HG02571 (cell line): ENCODE measurements around the gene ZNF43.
"Not testable (repeated sequence)": the region's sequence is repeated elsewhere in the genome, so short reads cannot be mapped to it uniquely, and the experiment has no call there.

Experiments
- ATAC-seq: cut with Tn5 transposase; IDR thresholded peaks from one replicate; pipeline ENCODE4 v1.9.1; 2021; ENCODE audit warnings: mild to moderate bottlenecking, moderate library complexity; ENCODE audit not compliant: unreplicated experiment

ZNF43 gene

GRCh38 chr19:21835810-21836444, at the start of gene ZNF43:
ZNF43 (minus strand) TSS chr19:21836182; CDS start chr19:21836038, 144 bp downstream.
- ATAC-seq = peak; percentile 95

- ATAC-seq = not testable (repeated sequence)
These were observed 49.5 kb upstream of the ZNF43 start for GRCh38 chr19:21885516-21885915.

GRCh38 chr19:21884786-21885185, 48.8 kb upstream of the ZNF43 start:
- ATAC-seq = not testable (repeated sequence)

GRCh38 chr19:21883516-21883915, 47.5 kb upstream of the ZNF43 start:
- ATAC-seq = no peak

- ATAC-seq = not testable (repeated sequence)
These were observed 44.8 kb upstream of the ZNF43 start for GRCh38 chr19:21880761-21881160.

GRCh38 chr19:21878646-21879045, 42.7 kb upstream of the ZNF43 start:
- ATAC-seq = no peak

- ATAC-seq = no peak
These were observed 42.0 kb upstream of the ZNF43 start for GRCh38 chr19:21877976-21878375.

- ATAC-seq = not testable (repeated sequence)
These were observed 40.6 kb upstream of the ZNF43 start for GRCh38 chr19:21876608-21877007.

- no peak for ATAC-seq
These were observed 21.0 kb upstream of the ZNF43 start for GRCh38 chr19:21856773-21857514.

GRCh38 chr19:21851596-21852345, 15.8 kb upstream of the ZNF43 start:
- ATAC-seq = peak; percentile 93

GRCh38 chr19:21850656-21851255, 14.8 kb upstream of the ZNF43 start:
- ATAC-seq = no peak

GRCh38 chr19:21848706-21849105, 12.7 kb upstream of the ZNF43 start:
- no peak for ATAC-seq

- no peak for ATAC-seq
These were observed 7.1 kb upstream of the ZNF43 start for GRCh38 chr19:21843081-21843480.

- no peak for ATAC-seq
These were observed 5.6 kb upstream of the ZNF43 start for GRCh38 chr19:21841488-21842097.

- ATAC-seq = no peak
These were observed 5.1 kb upstream of the ZNF43 start for GRCh38 chr19:21841081-21841480.

- no peak for ATAC-seq
These were observed 4.0 kb upstream of the ZNF43 start for GRCh38 chr19:21839976-21840375.

- ATAC-seq = no peak
These were observed 2.7 kb upstream of the ZNF43 start for GRCh38 chr19:21838646-21839045.

GRCh38 chr19:21835429-21835809, 563 bp downstream of the ZNF43 start:
- ATAC-seq = no peak

GRCh38 chr19:21833733-21834132, 2.2 kb downstream of the ZNF43 start:
- ATAC-seq = no peak

- no peak for ATAC-seq
These were observed 11.3 kb downstream of the ZNF43 start for GRCh38 chr19:21824679-21825078.

GRCh38 chr19:21823224-21823623, 12.8 kb downstream of the ZNF43 start:
- no peak for ATAC-seq
